Measurements from ENCODE around the gene SNRK.

The SNRK gene

GRCh38 chr3:43286115-43286840, at the start of gene SNRK:
SNRK (plus strand) TSS chr3:43286540; CDS start chr3:43303204, 16,664 bp downstream.
- peak; percentile 91 for DNase-seq (ENCODE audit: low read depth)

GRCh38 chr3:43238801-43239200, 47.5 kb upstream of the SNRK start:
- no peak for DNase-seq (ENCODE audit: low read depth)

- DNase-seq (ENCODE audit: low read depth): no peak
Measured at GRCh38 chr3:43239755-43240154, 46.6 kb upstream of the SNRK start.

GRCh38 chr3:43243590-43244587, 42.5 kb upstream of the SNRK start:
- DNase-seq (ENCODE audit: low read depth): no peak

GRCh38 chr3:43244694-43245093, 41.6 kb upstream of the SNRK start:
- DNase-seq (ENCODE audit: low read depth): no peak

GRCh38 chr3:43246976-43247375, 39.4 kb upstream of the SNRK start:
- DNase-seq (ENCODE audit: low read depth): no peak

GRCh38 chr3:43247561-43248184, 38.7 kb upstream of the SNRK start:
- no peak for DNase-seq (ENCODE audit: low read depth)

- DNase-seq (ENCODE audit: low read depth): no peak
Measured at GRCh38 chr3:43248185-43248583, 38.2 kb upstream of the SNRK start.

GRCh38 chr3:43248973-43249372, 37.4 kb upstream of the SNRK start:
- no peak for DNase-seq (ENCODE audit: low read depth)

GRCh38 chr3:43249405-43249804, 36.9 kb upstream of the SNRK start:
- no peak for DNase-seq (ENCODE audit: low read depth)

GRCh38 chr3:43253294-43253693, 33.0 kb upstream of the SNRK start:
- no peak for DNase-seq (ENCODE audit: low read depth)

GRCh38 chr3:43254125-43254524, 32.2 kb upstream of the SNRK start:
- DNase-seq (ENCODE audit: low read depth): no peak

GRCh38 chr3:43255662-43256061, 30.7 kb upstream of the SNRK start:
- no peak for DNase-seq (ENCODE audit: low read depth)

- no peak for DNase-seq (ENCODE audit: low read depth)
Measured at GRCh38 chr3:43256714-43257461, 29.5 kb upstream of the SNRK start.

GRCh38 chr3:43257850-43258249, 28.5 kb upstream of the SNRK start:
- no peak for DNase-seq (ENCODE audit: low read depth)

- DNase-seq (ENCODE audit: low read depth): no peak
Measured at GRCh38 chr3:43259626-43260025, 26.7 kb upstream of the SNRK start.

GRCh38 chr3:43260412-43260811, 25.9 kb upstream of the SNRK start:
- DNase-seq (ENCODE audit: low read depth): no peak

GRCh38 chr3:43262194-43262593, 24.1 kb upstream of the SNRK start:
- DNase-seq (ENCODE audit: low read depth): no peak

GRCh38 chr3:43266451-43266850, 19.9 kb upstream of the SNRK start:
- DNase-seq (ENCODE audit: low read depth): no peak

- DNase-seq (ENCODE audit: low read depth): no peak
Measured at GRCh38 chr3:43266995-43267394, 19.3 kb upstream of the SNRK start.

GRCh38 chr3:43268636-43269035, 17.7 kb upstream of the SNRK start:
- DNase-seq (ENCODE audit: low read depth): no peak

- DNase-seq (ENCODE audit: low read depth): no peak
Measured at GRCh38 chr3:43270078-43270477, 16.3 kb upstream of the SNRK start.

Data from activated T-helper 1 cell treated with Interleukin-2 at 50 U/mL for 16 hours (primary cell).